Cardiac fibroblast (primary cell): ENCODE measurements around the gene CMYA5.

Experiments
- DNase-seq, 2 donors: peaks; one replicate each; pipeline versions ENCODE4 v3.0.0 to v3.0.0-alpha.2; 2010; ENCODE audit warnings: low read depth in 2 of 2
- H3K4me3 ChIP-seq, 2 donors: replicated peaks in 1 of 2; 1 replicate in 1 of 2; 2 replicates in 1 of 2; pipeline ENCODE4 v1.5.1; 2011; ENCODE audit warnings: low read depth in 2 of 2, low read length in 2 of 2, mild to moderate bottlenecking in 2 of 2, moderate library complexity in 1 of 2
- CTCF ChIP-seq: IDR thresholded peaks from one replicate; pipeline ENCODE4 v1.5.1; 2011; ENCODE audit warnings: low read depth, mild to moderate bottlenecking, low read length, inconsistent platforms

Gene CMYA5

GRCh38 chr5:79729679-79730078 lies 40.0 kb downstream of the CMYA5 start:
- no peak for DNase-seq
- no peak overlapping the region for H3K4me3 ChIP-seq
- TF ChIP-seq CTCF, result no peak

DNA sequence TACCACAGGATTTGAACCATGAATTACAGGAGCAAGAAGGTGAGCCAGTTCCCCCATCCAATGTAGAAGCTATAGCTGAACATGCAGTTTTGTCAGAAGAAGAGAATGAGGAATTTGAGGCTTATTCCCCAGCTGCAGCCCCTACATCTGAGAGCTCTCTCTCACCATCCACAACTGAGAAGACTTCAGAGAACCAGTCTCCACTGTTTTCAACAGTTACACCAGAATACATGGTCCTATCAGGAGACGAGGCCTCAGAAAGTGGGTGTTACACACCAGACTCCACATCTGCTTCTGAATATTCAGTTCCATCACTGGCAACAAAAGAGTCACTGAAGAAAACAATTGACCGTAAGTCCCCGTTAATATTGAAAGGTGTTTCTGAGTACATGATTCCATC lies 40.9 kb downstream of the CMYA5 start:
- DNase-seq, result no peak
- no peak overlapping the region for H3K4me3 ChIP-seq
- TF ChIP-seq CTCF, result no peak

GRCh38 chr5:79731775-79732174 lies 42.1 kb downstream of the CMYA5 start:
- no peak for DNase-seq
- no peak overlapping the region for H3K4me3 ChIP-seq
- TF ChIP-seq CTCF, result no peak

- no peak overlapping the region for H3K4me3 ChIP-seq
- DNase-seq, result no peak
- TF ChIP-seq CTCF, result no peak
These were observed 47.2 kb downstream of the CMYA5 start for GRCh38 chr5:79736528-79737514.

- DNase-seq, result no peak
- TF ChIP-seq CTCF, result no peak
- no peak overlapping the region for H3K4me3 ChIP-seq
These were observed 48.7 kb downstream of the CMYA5 start for GRCh38 chr5:79738349-79738748.

- no peak overlapping the region for H3K4me3 ChIP-seq
- no peak for DNase-seq
- TF ChIP-seq CTCF, result no peak
These were observed 53.0 kb downstream of the CMYA5 start for GRCh38 chr5:79742549-79743136.
